A673 (cell line): Measurements from ENCODE around the gene MYPOP.
"Not testable (repeated sequence)": the region's sequence is repeated elsewhere in the genome, so short reads cannot be mapped to it uniquely, and the experiment has no call there.

Source experiments
- CTCF ChIP-seq: fragments of 300-800, 200-600 bp; sonication (generic); conservative IDR thresholded peaks from 2 replicates; pipeline ENCODE4 v1.5.1; 2017; ENCODE audit warnings: low read depth, mild to moderate bottlenecking, antibody characterized with exemption, low read length, moderate library complexity, mixed read lengths
- EZH2 ChIP-seq: fragments of 200-600 bp; sonication (generic); IDR thresholded peaks from 2 replicates; pipeline ENCODE4 v1.6.1; 2017; ENCODE audit warnings: borderline replicate concordance, low read depth, mild to moderate bottlenecking, mixed read lengths, antibody characterized with exemption, low read length; ENCODE audit not compliant: poor library complexity, severe bottlenecking

- not testable (repeated sequence) for TF ChIP-seq CTCF, EZH2
These were observed 35.2 kb downstream of the MYPOP start for GRCh38 chr19:45867241-45867640.
